Keratinocyte (primary cell): ENCODE measurements around the gene RBM47. TPM values are rescaled to one million over a fixed set of nuclear protein-coding genes. Genes with fewer than 3 reads are reported as not detected.
A peak's percentile ranks its signal among the peaks of the same experiment; 100 is the strongest.

Experiments
- DNase-seq: peaks from one replicate; pipeline ENCODE4 v3.0.0-alpha.2; 2011; ENCODE audit warnings: low read depth, missing footprints, low spot score
- FAIRE-seq: peaks from 2 replicates; lab custom pipeline; 2011; peaks lifted over from hg19 to GRCh38; lab: Jason Lieb, UNC
- H2AFZ ChIP-seq: 2 replicates; pipeline ENCODE4 v1.6.0; 2012; ENCODE audit warnings: low read length, control low read depth, inconsistent platforms; ENCODE audit not compliant: control insufficient read depth
- H3K27ac ChIP-seq: 2 replicates; pipeline ENCODE4 v1.5.1; 2011; ENCODE audit warnings: low read length; ENCODE audit not compliant: control insufficient read depth, insufficient read depth
- H3K27me3 ChIP-seq: 3 replicates; pipeline ENCODE4 v1.6.0; 2011; ENCODE audit warnings: low read length; ENCODE audit not compliant: control insufficient read depth, insufficient read depth; ENCODE audit errors: extremely low read depth
- H3K36me3 ChIP-seq, 2 experiments: 2 replicates in 1 of 2; 3 replicates in 1 of 2; pipeline ENCODE4 v1.5.1; 2011; ENCODE audit warnings: low read length in 2 of 2, mild to moderate bottlenecking in 1 of 2; ENCODE audit not compliant: control insufficient read depth in 2 of 2, insufficient read depth in 2 of 2; ENCODE audit errors: extremely low read depth in 1 of 2
- H3K4me1 ChIP-seq: 3 replicates; pipeline ENCODE4 v1.5.1; 2011; ENCODE audit warnings: low read length; ENCODE audit not compliant: control insufficient read depth, insufficient read depth; ENCODE audit errors: extremely low read depth
- H3K4me2 ChIP-seq: 3 replicates; pipeline ENCODE4 v1.6.0; 2011; ENCODE audit warnings: low read depth, low read length; ENCODE audit not compliant: control insufficient read depth, insufficient read depth; ENCODE audit errors: extremely low read depth
- H3K4me3 ChIP-seq, 3 experiments: fragments of 200-600 bp in 1 of 3; sonication (generic) in 1 of 3; 2 replicates in 2 of 3; 3 replicates in 1 of 3; pipeline ENCODE4 v1.5.1; 2011 to 2016; ENCODE audit warnings: low read length in 3 of 3, mild to moderate bottlenecking in 3 of 3, control low read depth in 2 of 3, inconsistent platforms in 1 of 3, low read depth in 1 of 3, mixed read lengths in 1 of 3, mixed run types in 1 of 3, moderate library complexity in 1 of 3; ENCODE audit not compliant: control insufficient read depth in 2 of 3, insufficient read depth in 2 of 3; ENCODE audit errors: extremely low read depth in 1 of 3
- H3K79me2 ChIP-seq: 2 replicates; pipeline ENCODE4 v1.6.0; 2012; ENCODE audit warnings: low read length; ENCODE audit not compliant: control insufficient read depth, insufficient read depth
- H3K9ac ChIP-seq: 3 replicates; pipeline ENCODE4 v1.6.0; 2011; ENCODE audit warnings: low read length; ENCODE audit not compliant: control insufficient read depth, insufficient read depth; ENCODE audit errors: extremely low read depth
- H3K9me1 ChIP-seq: 3 replicates; pipeline ENCODE4 v1.6.0; 2011; ENCODE audit warnings: low read length; ENCODE audit not compliant: control insufficient read depth, insufficient read depth; ENCODE audit errors: extremely low read depth
- H3K9me3 ChIP-seq: 2 replicates; pipeline ENCODE4 v1.5.1; 2012; ENCODE audit warnings: low read depth, low read length; ENCODE audit not compliant: control insufficient read depth
- H4K20me1 ChIP-seq: 3 replicates; pipeline ENCODE4 v1.6.0; 2011; ENCODE audit warnings: low read length; ENCODE audit not compliant: control insufficient read depth, insufficient read depth; ENCODE audit errors: extremely low read depth
- CTCF ChIP-seq, 3 experiments: IDR thresholded peaks in 1 of 3; conservative IDR thresholded peaks in 1 of 3; optimal IDR thresholded peaks in 1 of 3; 2 replicates in 2 of 3; 3 replicates in 1 of 3; pipeline versions ENCODE3 to v1.5.1; 2011; ENCODE audit warnings: low read length in 3 of 3, mild to moderate bottlenecking in 3 of 3, moderate library complexity in 2 of 3, control low read depth in 1 of 3, inconsistent platforms in 1 of 3; ENCODE audit not compliant: insufficient read depth in 2 of 3; ENCODE audit errors: extremely low read depth in 1 of 3
- EZH2 ChIP-seq: IDR thresholded peaks from one replicate; pipeline ENCODE4 v1.6.1; 2012; ENCODE audit warnings: inconsistent platforms, mild to moderate bottlenecking, low read length, moderate library complexity
- dilution Hi-C: fragments of 300-500 bp; cut with MboI; formaldehyde crosslinking; loops from one replicate; pipeline ENCODE4 v1.7.0; 2020; ENCODE audit warnings: low sequenced_read_pairs; ENCODE audit not compliant: extremely low pct_ligation_motif_present
- polyA plus RNA-seq, 5 experiments: library from polyadenylated mRNA; depleted of rRNA in 3 of 5; stranded (reverse) in 3 of 5; stranded (forward) in 1 of 5; unstranded in 1 of 5; fragments of >200 nt; gene quantifications; 1 replicate in 1 of 5; 2 replicates in 3 of 5; 3 replicates in 1 of 5; pipeline versions ENCODE4 v1.2.1 to v1.2.3, GENCODE V29; 2011 to 2012; ENCODE audit warnings: missing spikeins in 2 of 5, low read depth in 1 of 5, low replicate concordance in 1 of 5

The RBM47 gene
- polyA plus RNA-seq, 1 donor (not counting 4 experiments of a cell fraction or from before 2014, with no cell fraction given) = 6.9 TPM

- dilution Hi-C loops = no loop called here
- no peaks in the 10 kb centered on the region for H3K79me2 ChIP-seq
- no peak overlapping the region for H3K4me3 ChIP-seq
- no peak for FAIRE-seq
- no peaks in the 10 kb centered on the region for H3K27me3 ChIP-seq
- no peaks in the 10 kb centered on the region for H3K9me3 ChIP-seq
- H2AFZ ChIP-seq = no peak overlapping the region
- H3K9ac ChIP-seq = no peak overlapping the region
- H3K4me2 ChIP-seq = no peak overlapping the region
- no peaks in the 10 kb centered on the region for H4K20me1 ChIP-seq
- H3K9me1 ChIP-seq = peaks cover 3% of the 10 kb centered on the region
- TF ChIP-seq EZH2 (no peak), CTCF (optimal IDR thresholded peaks at IDR 0.05 in 1 of 3, IDR thresholded peaks at IDR 0.05 in 1 of 3, conservative IDR thresholded peaks at IDR 0.05 in 1 of 3; ENCODE audit: extremely low read depth in 1 of 3, insufficient read depth in 2 of 3, low read length in 3 of 3) (no peak)
- H3K4me1 ChIP-seq = no peaks in the 10 kb centered on the region
- H3K36me3 ChIP-seq = peaks cover 0 to 2% of the 10 kb centered on the region in 2 experiments
- H3K27ac ChIP-seq = no peak overlapping the region
- DNase-seq = no peak
These were observed 202.5 kb downstream of the RBM47 start for GRCh38 chr4:40427128-40427527.

DNA sequence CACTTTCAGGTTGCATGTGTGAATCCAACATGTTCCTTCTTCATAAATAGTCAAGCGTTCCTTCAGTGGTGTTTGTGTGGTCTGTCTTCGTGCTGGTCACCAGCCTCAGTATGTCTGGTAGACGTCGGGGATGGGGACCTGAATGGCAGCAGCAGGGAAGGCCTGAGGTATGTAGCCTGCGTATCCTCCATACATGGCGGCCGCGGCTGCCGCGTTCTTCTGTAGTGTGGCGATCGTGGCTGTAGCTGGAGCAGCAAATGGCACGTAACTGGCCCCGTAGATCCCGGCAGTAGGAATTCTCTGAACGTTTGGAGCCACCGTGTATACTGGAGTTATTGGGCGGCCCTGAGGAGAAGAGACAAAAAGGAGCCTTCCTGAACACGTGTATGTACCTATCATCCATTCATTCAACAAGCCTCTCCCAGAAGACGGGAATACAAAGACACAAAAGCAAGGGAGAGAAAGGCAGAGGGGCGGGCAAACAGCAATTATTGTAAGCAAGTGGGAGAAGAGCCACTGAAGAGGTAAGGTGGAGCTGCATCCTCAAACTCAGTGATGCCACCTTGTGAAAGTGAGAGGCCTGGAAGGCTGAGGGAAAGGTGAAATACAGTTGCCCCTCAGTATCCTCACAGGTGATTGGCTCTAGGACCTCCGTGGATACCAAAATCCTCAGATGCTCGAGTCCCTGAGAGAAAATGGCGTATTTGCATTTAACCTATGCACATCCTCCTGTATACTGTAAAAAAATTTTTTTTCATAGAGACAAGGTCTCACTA is 203.7 kb downstream of the RBM47 start:
- H3K4me2 ChIP-seq = no peak overlapping the region
- H4K20me1 ChIP-seq = no peaks in the 10 kb centered on the region
- H3K4me3 ChIP-seq = no peak overlapping the region
- H3K9ac ChIP-seq = no peak overlapping the region
- no peak overlapping the region for H2AFZ ChIP-seq
- H3K27me3 ChIP-seq = no peaks in the 10 kb centered on the region
- H3K9me1 ChIP-seq = peaks cover 3% of the 10 kb centered on the region
- no peaks in the 10 kb centered on the region for H3K9me3 ChIP-seq
- no peak overlapping the region for H3K27ac ChIP-seq
- TF ChIP-seq EZH2 (no peak), CTCF (optimal IDR thresholded peaks at IDR 0.05 in 1 of 3, IDR thresholded peaks at IDR 0.05 in 1 of 3, conservative IDR thresholded peaks at IDR 0.05 in 1 of 3; ENCODE audit: extremely low read depth in 1 of 3, insufficient read depth in 2 of 3, low read length in 3 of 3) (peak in 1 of 3 experiments; percentile 3)
- H3K4me1 ChIP-seq = no peaks in the 10 kb centered on the region
- DNase-seq (no peak), FAIRE-seq (no peak)
- H3K36me3 ChIP-seq = peaks cover 0 to 2% of the 10 kb centered on the region in 2 experiments
- dilution Hi-C loops = no loop called here
- no peaks in the 10 kb centered on the region for H3K79me2 ChIP-seq
